GM08714 (cell line): ENCODE results near the gene GNRHR.
"Not testable (repeated sequence)": the region's sequence is repeated elsewhere in the genome, so short reads cannot be mapped to it uniquely, and the experiment has no call there.

ENCODE experiments used
- H3K4me3 ChIP-seq: fragments of 200-500 bp; sonication (Bioruptor generic); 2 replicates; pipeline ENCODE4 v1.5.1; 2014; ENCODE audit warnings: mild to moderate bottlenecking, low read length, inconsistent platforms
- ZNF274 ChIP-seq: IDR thresholded peaks from 2 replicates; pipeline ENCODE4 v1.6.1; 2012; ENCODE audit warnings: mild to moderate bottlenecking, low read depth, low read length

The GNRHR gene

GRCh38 chr4:67749286-67749685 lies 4.9 kb downstream of the GNRHR start:
- no peak for TF ChIP-seq ZNF274

DNA sequence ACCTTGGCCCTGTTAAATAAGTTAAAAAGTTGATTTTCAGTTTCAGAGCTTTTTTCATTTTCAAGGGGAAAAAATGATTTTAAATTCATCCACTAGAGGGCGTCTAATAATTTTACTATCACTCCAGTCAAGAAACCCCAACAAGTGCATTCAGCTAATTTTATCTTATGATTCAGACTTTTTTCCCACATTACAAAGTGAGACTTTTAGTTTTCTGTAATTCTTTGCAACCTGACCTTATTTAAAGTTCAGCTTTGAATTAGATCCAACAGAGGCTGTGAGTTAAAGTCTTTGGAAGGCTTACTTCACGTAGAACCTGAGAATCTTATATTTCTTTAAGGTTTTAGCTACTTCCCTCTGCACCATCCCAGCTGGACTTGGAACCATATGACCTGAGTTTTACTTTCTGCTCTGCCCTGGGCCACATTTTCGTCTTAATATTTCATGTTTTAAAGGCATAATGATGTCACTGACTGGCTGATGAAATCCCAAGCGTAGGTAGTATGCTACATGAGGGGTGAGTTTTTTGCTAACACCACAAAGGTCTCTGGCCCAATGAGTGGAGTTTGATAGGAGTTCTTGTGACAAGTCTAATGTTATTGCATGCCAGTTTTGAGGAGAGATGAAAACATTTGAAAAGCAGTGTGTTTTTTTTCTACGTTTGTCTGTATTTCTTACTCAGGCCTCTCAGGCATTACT lies 7.2 kb downstream of the GNRHR start:
- no peak for TF ChIP-seq ZNF274
- H3K4me3 ChIP-seq = no peak overlapping the region

More at GRCh38 chr4:67749286-67749685, 4.9 kb downstream of the GNRHR start:
- no peak overlapping the region for H3K4me3 ChIP-seq

DNA sequence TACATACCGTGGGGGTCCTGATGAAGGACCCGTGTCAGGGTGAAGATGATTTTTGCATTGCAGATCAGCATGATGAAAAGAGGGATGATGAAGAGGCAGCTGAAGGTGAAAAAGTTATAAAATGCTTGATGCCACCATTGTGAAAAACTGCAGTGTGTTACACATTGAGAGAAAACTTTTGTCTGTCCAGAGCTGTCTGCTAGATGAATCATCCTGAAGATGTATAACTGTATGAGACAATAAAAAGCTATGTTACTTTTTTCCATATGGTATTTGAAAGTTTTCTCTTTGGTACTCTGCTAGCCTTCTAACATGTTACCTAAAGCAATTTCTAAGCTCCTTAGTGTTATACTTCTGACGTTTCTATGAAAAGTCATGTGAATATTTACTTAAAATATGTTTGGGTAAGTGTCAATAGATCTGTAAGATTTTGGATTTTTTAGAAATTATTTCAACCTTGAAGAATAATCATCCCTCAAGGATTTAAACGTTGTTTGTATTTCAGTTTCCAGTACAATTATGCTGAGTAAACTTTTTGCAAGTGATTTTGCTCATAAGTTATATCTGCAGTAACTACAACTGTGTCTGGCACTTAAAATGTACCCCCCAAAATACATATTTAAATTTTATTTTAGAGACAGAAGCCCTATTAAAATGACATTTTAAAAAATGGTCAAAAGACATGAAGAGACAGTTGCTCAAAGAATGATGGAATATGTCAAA lies 9.5 kb downstream of the GNRHR start:
- TF ChIP-seq ZNF274 = no peak
- H3K4me3 ChIP-seq = no peak overlapping the region

GRCh38 chr4:67743194-67743593 lies 11.0 kb downstream of the GNRHR start:
- TF ChIP-seq ZNF274 = no peak
- no peak overlapping the region for H3K4me3 ChIP-seq

DNA sequence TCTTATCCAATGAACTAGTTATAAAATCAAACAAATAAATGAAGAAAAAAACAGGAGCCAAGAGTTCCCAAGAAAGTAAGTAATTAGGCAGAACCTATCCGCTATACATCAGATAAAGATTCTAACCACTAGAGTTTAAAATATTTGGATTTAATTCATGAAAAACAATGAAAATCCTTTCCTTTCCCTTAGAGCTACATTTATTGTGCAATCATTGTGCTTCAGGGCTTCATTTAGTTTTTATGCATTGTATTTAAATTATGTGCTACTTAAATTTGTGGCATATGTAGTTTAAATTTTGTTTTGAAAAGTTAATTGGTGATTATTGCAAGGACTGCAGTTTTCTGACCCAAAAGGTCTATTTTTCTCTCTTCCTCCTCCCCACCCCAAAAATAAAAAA lies 17.9 kb downstream of the GNRHR start:
- H3K4me3 ChIP-seq = no peak overlapping the region
- no peak for TF ChIP-seq ZNF274

DNA sequence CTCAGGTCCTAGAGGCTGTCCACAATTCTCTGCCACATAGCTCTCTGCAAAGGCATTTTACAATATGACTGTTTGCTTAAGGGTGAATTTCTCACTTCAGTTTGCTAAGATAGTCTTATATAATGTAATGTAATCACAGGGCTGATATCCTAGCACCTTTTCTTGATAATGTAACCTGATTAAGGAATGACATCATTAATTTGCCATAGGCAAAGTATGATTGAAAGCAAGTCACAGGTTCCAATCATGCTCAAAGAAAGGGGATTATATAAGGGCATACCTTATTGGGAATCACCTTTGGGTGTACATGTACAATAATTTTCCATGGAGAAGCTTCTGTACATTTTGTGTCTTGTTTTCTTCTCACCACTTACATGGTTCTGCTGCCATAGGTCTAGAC lies 18.9 kb downstream of the GNRHR start:
- H3K4me3 ChIP-seq = no peak overlapping the region
- no peak for TF ChIP-seq ZNF274

DNA sequence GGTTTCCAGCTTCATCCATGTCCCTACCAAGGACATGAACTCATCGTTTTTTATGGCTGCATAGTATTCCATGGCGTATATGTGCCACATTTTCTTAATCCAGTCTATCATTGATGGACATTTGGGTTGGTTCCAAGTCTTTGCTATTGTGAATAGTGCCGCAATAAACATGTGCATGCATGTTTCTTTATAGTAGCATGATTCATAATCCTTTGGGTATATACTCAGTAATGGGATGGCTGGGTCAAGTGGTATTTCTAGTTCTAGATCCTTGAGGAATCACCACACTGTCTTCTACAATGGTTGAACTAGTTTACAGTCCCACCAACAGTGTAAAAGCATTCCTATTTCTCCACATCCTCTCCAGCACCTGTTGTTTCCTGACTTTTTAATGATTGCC lies 23.7 kb downstream of the GNRHR start:
- H3K4me3 ChIP-seq = not testable (repeated sequence)

DNA sequence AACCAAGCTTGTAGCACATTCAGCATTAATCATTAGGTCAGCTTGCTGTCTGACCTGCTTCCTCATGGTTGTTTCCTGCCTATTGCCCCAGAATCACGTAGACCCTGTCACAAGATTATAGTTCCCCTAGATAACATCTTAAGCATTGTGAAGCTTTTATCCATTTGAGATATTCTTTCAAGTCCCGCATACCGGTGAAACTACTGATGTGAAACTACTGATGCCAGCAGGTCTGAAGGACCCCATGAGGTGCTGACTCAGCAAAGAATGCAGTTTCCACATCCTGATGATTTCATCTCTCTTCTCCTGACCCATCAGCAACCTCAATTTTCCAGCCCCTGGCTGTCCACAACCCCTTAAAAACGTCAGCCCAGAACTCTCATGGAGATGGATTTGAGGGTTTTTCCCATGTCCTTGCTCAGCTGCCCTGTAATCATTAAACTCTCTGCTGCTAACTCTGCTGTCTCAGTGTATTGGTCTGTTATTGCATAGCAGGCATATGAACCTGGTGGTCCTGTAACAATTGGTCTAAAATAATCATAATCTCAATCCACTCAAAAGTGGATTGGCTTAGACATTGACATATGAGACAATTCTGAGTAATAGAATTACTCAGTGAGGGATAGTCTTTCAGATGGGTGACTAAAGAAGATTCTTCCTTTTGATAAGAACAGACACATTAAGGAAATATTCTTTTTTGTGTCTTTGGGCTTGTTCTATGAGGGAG lies 26.9 kb downstream of the GNRHR start:
- no peak overlapping the region for H3K4me3 ChIP-seq

GRCh38 chr4:67725981-67726380 lies 28.2 kb downstream of the GNRHR start:
- TF ChIP-seq ZNF274 = no peak
- H3K4me3 ChIP-seq = no peak overlapping the region

More for the DNA sequence above, 26.9 kb downstream of the GNRHR start:
- TF ChIP-seq ZNF274 = no peak

DNA sequence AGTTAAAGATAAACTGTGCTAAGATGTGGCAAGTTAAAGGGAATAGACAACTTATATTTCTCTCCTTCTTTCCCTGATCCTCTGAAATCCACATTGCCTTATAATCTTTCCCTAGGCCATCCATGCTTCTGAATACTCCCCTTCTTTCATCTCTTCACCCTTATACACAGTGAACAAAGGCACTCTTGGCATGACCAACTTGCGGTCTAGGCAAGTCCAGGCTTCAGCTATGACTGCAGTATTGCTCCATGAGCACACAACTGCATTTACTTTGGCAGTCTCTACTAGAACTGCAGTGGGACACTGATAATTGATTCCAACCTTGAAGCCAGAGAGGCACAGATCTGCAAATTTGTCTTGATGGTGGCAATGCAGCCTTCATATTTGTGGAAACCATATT lies 29.1 kb downstream of the GNRHR start:
- H3K4me3 ChIP-seq = no peak overlapping the region
- no peak for TF ChIP-seq ZNF274

GRCh38 chr4:67723949-67724348 lies 30.2 kb downstream of the GNRHR start:
- H3K4me3 ChIP-seq = no peak overlapping the region
- TF ChIP-seq ZNF274 = no peak

- TF ChIP-seq ZNF274 = no peak
- H3K4me3 ChIP-seq = no peak overlapping the region
These were observed 30.8 kb downstream of the GNRHR start for GRCh38 chr4:67723341-67723740.

DNA sequence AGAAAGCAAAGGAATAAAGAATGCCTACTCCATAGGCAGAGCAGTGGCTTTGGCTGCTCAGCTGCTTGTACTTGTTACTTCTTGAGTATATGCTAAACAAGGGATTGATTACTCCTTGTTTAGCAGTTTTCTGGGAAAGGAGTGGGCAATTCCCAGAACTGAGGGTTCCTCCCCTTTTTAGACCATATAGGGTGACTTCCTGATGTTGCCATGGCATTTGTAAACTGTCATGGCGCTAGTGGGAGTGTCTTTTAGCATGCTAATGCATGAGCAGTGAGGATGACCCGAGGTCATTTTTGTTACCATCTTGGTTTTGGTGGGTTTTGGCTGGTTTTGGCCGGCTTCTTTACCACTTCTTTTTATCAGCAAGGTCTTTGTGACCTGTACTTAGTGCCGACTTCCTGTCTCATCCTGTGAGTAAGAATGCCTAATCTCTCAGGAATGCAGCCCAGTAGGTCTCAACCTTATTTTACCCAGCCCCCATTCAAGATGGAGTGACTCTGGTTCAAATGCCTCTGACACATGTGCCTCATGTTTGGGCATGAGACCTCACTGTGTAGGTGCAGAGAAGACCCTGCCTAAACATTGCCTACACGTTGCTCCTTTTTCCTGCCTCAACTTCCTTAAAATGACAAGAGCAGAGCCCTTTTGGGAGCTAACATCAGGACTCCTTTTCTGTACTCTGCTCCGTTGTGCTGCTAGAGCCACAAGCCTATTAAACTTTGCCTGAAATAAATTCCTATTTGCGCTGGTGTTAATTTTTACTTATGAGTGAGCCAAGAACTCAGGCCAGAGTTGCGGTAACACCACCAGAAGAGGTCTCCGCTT lies 32.2 kb downstream of the GNRHR start:
- no peak for TF ChIP-seq ZNF274
- H3K4me3 ChIP-seq = no peak overlapping the region

DNA sequence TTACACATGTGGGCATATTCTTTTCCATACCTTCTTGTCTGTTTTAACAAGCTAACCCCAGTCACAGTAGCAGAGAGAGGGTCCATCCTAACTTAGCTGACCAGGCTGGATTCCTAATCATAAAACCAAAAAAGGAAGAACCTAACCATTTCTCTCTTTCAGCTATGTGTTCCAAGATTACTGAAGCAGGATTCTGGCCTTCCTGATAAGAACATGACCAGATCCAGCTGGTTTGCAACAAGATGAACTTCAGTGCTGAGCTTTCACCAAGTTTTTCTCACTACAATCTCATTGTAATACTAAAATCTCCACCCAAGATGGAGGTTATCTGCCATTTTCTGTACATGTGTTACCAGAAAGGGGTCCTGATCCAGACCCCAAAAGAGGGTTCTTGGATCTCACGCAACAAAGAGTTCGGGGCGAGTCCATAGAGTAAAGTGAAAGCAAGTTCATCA lies 32.8 kb downstream of the GNRHR start:
- no peak overlapping the region for H3K4me3 ChIP-seq
- TF ChIP-seq ZNF274 = no peak
